A549 treated with Hydrocortisone at 1 μM for 4 hours (cell line): ENCODE results near the gene LPAR6. TPM values are rescaled to one million over a fixed set of nuclear protein-coding genes. Genes with fewer than 3 reads are reported as not detected.

Source experiments
- total RNA-seq: library from RNA; stranded (reverse); fragments of 200-300 nt; extraction: Qiagen RNA extraction; gene quantifications from 5 replicates; pipeline ENCODE4 v1.2.3, GENCODE V29; 2022

LPAR6 gene
- total RNA-seq = 0.30 to 1.3 TPM (median 0.82 TPM) in 5 replicates

GRCh38 chr13:48412881-48413351, at the start of gene LPAR6:
Gene LPAR6 (minus strand): TSS chr13:48413113. CDS start chr13:48412423, 690 bp downstream.

Other genes starting within 250 kb of the LPAR6 start
- gene ITM2B, start 179.9 kb downstream of the LPAR6 start, total RNA-seq = 125 to 175 TPM (median 161 TPM) in 5 replicates
- 12.6 to 18.5 TPM (median 13.8 TPM) in 5 replicates for gene RB1, start 109.4 kb downstream of the LPAR6 start, total RNA-seq
- gene RCBTB2, start 120.0 kb upstream of the LPAR6 start, total RNA-seq = 0.90 to 1.4 TPM (median 0.96 TPM) in 5 replicates
- gene CYSLTR2, start 240.8 kb upstream of the LPAR6 start, total RNA-seq = not detected in 5 replicates